ENCODE measurements around the gene DOK3.

Gene DOK3

DNA sequence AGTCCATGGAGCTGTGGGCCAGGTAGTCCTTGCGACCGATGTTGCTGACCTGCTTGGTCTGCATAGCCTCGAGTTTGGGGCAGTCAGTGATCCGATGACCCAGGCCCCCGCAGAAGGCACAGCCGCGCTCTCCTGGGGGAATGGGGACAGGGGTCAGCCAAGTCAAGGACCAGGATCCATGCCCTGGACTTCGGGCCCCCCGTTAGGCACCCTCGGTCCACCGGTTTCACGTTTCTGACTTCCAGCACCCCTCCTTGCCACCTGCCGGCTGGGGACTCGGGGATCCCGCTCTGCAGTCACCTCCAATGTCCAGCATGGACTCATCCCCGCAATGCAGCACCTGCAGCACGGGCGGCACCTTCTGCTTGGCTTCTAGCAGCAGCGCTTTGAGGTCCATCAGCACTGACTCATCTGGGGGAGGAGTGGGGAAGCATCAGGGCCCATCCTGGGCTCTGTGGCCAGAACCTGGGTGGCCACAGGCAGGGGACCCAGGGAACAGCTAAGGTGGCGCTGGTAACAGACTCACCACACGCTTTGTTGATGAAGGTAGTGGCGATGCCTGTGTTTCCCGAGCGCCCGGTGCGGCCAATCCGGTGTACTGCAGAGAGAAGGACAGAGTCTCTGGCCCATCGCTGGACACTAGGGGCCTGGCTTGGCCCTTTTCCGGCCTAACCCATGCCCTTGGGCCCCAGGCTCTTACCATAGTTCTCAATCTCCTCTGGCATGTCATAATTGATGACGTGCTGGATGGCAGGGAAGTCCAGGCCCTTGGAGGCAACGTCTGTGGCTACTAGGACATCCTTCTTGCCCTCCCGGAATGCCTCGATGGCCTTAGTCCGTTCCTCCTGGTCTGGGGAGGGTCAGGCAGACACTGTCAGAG is 2.4 kb upstream of the DOK3 start:
- no peak for DNase-seq (ENCODE audit: low read depth)

DNA sequence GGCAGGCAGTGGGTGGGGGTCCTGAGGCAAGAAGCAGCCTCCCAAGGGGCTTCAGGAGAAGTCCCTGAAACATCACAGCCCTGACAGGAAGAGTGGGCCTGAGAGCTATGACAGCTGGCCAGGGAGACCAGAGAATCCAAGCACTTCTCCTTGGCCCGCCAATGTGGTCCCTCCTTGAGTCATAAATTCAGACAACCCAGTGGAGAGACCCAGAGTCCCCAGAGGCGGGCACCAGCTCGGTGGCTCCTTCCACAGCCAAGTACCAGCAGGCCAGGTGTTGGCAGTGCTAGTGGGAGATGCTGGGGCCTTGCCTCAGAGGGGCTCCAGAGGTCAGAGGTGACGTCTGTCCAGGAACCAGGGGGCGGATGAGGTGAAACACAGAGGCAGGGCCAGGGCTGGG is 1.6 kb upstream of the DOK3 start:
- DNase-seq (ENCODE audit: low read depth): no peak

DNA sequence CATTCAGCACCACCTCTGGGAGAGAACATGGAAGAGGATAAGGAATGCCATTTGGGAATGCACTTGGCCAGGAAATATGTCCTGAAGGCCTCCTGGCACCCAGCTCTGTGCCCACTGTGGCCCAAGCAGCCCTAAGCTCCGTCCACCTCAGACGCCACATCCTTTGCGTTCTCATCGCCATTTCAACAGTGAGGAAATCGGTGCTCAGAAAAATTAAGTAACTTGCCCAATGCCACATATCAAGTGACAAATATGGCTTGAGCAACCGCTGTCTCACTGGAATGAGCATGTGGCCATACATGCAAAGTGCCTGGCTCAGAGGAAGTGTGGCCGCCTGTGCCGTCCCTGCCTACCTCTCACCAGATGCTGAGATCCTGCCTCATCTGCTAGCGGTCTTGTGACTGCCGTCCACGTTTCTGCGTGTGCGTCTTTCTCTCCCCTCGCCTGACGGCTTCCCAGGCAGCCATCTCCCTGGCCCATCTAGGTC is 984 bp upstream of the DOK3 start:
- DNase-seq (ENCODE audit: low read depth): no peak

DNA sequence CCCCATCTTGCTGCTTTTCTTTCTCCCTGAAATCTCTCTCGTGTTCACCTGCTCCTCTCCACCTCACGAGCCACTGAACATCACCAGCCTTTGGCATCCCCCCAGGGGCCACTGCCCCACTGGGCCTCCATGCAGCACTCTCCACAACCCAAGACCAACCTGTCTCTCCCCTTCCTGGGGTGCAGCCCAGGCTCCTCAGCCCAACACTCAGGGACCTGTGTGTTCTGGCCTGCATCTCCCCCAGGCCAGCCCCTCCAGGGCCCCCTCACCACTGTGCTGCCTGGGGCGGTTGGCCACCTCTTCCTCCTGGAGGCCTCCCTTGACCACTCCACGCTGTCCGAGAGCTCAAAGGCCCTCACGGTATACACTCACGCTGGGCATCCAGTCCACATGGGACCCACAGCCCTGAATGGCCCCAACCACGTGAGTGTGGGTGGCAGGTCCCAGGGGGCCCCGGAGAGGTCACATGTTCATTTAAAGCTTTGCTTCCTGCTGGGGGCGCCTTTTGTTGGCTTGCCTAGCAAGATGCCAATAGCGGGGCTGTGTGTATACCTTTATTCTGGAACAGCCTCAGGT is 453 bp upstream of the DOK3 start:
- DNase-seq (ENCODE audit: low read depth): no peak

DNA sequence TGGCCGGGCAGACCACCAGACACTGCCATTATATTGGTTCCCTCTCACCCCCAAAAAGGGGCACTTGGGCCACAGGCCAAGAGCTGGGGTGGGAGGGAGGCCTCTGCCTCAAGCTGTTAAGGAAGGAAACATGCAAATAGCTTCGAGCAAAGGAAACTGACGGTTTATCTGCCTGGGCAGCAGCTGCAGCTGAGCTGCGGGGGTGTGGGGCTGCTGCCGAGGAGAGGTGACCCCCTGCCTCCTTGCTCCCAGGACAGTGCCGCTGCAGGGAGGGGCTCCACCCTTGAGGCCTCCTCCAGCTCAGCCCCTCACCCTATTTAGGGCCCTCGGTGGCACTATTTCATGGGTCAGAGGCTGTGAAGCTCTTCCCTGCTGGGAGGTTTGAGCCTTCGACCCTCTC is 789 bp downstream of the DOK3 start:
- no peak for DNase-seq (ENCODE audit: low read depth)

DNA sequence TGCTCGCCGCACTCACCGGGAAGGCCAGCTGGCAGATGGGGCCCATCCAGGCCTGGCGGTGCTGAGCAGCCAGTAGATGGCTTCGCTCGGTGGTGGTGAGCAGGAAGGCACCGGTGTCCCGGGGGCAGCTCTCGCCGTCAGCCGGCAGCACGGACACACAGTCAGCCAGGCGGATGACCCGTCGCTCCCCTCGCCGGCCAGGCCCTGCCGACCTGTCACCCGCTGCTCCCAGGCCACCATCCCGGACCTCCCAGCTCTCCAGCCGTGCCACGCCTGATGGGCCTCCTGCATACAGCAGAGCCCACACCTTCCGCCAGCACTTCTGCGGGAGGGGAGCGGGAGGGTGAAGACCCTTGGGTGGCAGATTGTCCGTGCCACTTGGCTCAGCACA is 1.4 kb downstream of the DOK3 start:
- no peak for DNase-seq (ENCODE audit: low read depth)

DNA sequence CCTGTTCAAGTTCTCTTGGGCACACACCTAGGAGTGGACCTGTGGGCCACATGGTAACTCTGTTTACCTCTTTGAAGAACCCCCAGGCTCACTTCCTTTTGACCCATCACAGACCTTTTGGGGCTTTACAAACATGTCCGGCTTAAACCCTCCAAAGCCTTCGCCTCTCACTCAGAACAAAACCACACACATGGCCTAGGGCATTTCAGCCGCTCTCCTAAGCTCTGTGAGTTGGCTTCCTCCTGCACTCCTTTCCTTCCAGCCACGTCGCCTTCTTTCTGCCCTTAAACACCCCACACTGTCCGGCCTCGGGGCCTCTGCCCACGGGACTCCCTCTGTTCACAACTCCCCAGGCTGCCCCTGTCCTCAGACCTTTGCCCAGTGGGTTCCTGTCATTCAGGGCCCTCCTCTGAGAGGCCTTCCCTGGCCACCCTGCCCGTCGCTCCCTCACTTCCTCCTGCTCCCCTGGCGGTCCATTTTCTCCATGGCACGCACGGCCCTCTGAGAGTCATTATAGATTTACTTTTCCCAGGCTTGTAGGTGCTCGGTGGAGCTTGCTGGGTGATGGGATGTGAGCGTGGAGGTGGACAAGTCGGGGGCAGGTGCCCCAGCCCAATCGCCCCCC is 1.9 kb downstream of the DOK3 start:
- DNase-seq (ENCODE audit: low read depth): no peak

DNA sequence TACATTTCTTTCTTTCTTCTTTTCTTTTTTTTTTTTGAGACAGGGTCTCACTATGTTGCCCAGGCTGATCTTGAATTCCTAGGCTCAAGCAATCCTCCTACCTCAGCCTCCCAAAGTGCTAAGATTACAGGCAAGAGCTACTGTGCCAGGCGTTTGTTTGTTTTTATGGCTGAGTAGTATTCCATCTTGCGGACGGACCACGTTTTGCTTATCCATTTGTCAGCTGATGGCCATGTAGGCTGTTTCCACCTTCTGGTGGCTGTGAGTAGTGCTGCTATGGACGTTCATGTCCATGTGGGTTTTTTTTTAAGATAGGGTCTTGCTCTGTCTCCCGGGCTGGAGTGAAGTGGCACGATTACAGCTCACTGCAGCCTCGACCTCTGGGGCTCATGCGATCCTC is 2.5 kb downstream of the DOK3 start:
- DNase-seq (ENCODE audit: low read depth): no peak

DNA sequence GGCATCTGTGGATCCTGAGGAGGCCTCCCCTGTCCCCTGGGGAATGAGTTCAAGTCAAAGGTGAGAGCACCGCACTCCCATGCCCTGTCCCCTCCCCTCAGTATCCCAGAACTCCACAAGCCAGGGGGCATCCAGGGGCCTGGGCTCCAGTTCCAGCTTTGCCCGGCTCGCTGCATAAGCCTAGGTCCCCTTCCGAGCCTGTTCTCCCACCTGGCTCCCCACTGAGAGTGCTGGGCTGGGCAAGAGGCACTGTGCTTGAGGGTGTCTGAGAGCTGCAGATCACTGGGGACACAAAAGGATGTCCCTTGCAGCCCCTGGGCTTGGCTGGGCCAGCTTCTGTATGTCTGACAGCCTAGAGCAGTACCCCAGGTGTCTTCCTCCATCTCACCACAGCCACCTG is 4.6 kb downstream of the DOK3 start:
- no peak for DNase-seq (ENCODE audit: low read depth)

DNA sequence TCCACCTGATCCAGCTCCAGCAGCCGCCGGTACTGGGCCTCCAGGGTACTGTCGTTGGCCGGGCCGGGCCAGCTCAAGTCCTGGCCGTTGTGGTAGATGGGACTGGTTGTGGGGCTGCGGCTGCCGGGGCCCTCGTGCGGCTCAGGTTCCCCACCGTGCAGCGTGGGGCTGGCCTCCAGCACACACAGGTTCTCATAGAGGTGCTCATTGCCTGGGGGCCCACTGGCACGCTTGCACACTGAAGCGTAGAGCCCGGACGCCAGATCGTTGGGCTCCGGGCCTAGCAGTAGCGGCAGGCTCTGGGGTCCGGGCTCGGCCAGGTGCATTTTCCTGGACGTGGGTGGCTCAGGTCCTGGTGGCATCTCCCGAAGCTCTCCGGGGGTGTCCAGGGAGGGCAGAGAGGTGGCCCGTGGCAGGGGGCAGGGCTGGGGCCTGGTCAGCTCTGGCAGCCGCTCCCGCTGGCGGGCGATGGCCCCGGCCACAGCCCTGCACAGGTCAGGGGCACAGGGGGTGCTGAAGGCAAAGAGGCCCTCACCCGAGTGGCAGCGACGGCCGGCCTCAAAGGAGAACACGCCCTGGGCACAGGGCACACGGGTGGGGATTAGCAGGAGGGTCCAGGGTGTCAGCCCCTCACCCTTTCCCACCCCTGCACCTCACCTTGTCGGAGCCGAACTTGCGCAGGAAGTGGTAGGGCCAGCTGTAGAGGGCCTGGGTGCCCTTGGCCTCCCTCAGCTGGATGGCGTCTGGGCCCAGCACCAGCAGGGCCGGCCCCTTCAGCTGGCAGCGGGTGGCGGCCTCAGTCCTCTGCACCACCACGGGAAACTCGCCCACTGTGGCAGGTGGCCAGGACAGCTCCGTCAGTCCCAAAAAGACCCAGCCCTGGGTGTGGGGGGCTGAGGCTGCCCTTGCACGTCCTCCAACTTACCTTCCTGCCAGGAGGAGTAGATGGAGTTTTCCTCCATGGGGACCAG is 5.3 kb downstream of the DOK3 start:
- no peak for DNase-seq (ENCODE audit: low read depth)

DNA sequence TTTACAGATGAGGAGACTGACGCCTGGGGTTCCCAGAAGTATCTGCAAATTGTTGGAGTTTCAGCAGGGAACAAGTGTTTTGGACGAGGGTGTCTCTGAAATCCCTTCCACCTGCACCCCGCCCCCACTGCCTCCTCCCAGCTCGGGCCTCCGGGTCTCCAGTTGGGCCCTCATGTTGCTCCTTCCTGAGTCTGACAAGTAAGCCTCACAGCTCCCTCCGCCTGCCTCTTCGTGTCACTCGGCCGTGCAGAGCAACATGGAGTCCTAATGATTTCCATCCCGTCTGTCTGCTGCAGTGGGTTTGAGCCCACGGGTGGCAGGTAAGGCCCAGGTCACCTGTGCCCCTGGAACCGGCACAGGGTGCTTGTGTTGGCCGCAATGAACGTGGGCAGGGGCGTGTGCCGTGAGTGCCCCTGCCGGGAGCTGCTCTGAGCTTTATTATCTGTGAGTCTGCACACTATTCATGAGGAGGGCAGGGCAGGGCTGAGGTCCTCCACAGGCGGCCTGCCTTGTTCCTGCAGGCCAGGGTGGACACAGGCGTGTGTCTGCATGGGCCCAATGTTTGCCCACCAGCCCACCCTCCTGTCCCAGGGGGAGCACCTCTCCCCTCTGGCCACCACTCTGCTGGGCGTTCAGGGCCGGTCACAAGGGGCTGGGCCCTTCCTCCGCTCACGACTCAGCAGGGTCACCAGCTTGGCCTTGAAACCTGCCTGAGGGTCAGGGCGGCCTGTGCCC is 6.1 kb downstream of the DOK3 start:
- DNase-seq (ENCODE audit: low read depth): no peak

DNA sequence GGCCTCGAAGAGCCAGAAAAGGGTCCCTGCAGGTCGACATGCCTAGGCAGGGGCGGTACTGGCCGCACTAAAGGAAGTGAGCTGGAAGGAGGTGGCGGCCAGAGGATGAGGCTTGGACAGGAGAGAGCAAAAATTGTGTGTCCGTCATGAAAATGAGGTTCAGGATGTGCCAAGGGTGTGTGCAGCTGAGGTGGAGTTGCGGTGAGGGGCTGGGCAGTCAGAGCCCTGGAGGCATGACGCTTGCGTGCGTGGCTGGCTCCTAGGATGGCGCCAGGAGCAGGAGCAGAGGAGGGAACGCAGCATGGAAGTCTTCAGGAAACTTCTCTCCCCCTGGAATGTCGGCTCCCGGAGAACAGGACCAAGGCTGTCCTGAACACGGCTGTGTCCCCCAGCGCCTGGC is 6.7 kb downstream of the DOK3 start:
- no peak for DNase-seq (ENCODE audit: low read depth)

DNA sequence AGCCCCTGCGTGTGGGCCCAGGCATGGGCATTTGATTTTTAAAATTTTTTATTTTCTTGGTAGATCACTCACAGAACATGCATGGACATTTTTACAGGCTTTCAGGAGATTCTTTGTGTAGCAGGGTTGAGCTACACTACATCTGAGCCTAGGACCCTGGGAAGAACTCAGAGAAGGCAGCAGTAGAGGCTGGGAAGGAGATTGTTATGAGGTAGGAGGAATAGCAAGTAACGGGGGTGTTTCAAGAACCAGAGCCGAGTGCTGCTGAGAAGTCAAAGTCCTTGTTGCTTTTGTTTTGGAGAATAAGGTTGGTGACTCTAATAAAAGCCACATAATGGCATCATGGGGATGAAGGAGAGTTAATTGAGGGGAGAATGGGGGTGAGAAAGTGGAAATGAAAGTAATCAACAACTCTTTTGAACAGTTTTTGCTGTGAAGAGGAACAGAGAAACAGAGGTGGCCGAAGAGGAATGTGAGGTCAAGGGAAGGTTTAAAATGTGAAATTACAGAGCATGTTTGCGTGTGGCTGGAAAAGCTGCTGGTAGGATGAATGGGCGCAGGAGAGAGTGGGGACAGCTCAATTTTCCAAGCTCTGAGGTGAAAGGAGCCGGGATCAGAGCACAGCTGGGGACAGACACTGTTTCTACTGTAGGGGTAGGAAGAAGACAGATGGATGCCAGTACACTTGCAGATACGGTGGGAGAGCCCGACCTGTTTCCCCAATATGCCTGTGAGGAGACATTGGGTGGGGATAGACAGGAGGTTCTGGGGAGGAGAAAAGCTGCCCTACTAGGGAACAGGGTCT is 7.5 kb downstream of the DOK3 start:
- DNase-seq (ENCODE audit: low read depth): no peak

DNA sequence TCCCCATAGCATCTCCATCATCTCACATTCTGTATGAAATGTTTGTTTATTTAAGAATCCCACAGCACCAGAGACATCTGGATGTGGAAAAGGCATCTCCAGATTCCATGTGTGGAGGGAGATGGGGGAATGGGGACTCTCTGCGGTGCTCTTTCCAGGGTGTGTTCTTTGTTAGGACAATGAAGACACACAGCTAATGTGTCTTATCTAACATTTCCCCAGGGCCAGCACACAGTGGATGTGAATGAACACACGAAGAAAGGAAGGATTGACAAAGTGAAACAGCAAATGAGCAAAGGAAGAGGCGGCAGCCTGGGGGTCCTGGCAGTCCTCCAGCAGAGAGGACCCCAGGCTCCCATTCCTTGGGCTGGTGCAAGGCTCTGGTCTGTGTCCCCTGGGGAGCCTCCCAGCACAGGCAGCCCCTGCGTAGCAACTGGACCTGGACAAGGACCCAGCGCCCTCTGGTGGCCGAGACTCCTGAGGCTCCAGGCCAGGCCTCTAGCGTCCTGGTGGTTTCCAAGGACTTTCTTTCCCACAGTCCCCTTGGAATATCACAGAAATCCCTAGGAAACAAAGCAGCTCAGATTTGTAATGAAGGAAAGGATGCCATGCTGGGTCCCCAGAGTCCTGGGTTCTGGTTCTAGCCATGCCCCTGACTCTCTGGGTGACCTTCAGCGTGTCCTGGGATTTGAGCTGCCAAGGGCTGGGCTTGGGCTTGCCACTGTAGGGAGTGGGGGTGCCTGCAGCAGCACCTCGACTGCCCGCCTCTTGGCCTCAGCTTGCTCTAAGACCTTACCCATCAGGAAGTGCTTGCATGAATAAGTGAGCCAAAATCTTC is 8.7 kb downstream of the DOK3 start:
- peak; percentile 74 for DNase-seq (ENCODE audit: low read depth)

DNA sequence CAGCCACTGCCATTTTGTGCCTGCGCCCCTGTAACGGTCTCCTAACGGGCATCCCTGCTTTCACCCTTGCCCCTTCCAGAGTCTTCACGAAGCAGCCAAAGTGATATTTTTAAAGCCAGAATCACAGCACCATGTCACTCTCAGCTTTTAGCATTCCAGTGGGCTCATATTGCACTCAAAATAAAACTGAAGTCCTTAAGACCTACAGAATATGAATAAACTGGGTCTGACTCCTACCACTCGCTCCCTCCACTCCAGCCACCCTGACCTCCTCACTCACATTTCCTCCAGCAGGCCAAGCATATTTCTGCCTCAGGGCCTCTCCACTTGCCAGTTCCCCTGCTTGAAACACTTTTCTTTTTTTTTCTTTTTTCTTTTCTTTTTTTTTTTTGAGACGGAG is 9.8 kb downstream of the DOK3 start:
- DNase-seq (ENCODE audit: low read depth): no peak

DNA sequence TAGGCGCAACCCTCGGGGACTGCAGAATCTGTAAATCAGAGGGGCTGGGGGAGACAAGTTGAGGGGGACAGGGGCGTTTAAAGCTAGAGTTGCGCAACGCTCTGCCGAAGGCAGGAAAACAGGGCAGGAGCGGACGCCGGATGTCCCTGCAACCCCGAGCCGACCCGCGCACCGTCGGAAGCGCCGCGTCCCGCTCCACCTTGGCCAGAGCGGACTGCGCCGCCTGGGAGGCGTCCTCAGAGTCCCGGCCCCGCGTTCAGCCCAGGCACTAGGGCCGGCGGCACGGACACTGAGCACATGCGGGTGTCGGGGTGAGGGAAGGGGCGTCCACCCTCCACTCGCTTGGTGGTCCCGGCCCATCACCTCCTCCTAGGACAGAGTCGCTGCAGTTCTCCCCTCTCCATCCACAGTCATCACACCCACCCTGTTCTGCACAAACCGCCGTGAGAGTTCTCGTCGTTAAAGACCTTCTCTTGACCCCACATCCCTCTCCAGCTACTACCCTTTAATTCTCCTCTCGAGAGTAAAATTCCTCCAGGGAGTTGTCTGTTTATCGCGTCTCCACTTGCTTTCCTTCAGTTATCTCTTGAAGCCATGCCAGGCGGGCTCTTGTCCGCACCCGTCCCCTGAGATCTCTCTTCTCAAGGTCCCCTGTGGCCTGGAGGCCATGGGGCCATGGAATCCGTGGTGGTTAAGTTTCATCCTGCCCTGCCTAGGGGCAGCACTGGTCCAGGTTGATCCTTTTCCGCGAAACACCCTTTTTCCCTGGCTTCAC is 11.4 kb downstream of the DOK3 start:
- DNase-seq (ENCODE audit: low read depth): no peak

DNA sequence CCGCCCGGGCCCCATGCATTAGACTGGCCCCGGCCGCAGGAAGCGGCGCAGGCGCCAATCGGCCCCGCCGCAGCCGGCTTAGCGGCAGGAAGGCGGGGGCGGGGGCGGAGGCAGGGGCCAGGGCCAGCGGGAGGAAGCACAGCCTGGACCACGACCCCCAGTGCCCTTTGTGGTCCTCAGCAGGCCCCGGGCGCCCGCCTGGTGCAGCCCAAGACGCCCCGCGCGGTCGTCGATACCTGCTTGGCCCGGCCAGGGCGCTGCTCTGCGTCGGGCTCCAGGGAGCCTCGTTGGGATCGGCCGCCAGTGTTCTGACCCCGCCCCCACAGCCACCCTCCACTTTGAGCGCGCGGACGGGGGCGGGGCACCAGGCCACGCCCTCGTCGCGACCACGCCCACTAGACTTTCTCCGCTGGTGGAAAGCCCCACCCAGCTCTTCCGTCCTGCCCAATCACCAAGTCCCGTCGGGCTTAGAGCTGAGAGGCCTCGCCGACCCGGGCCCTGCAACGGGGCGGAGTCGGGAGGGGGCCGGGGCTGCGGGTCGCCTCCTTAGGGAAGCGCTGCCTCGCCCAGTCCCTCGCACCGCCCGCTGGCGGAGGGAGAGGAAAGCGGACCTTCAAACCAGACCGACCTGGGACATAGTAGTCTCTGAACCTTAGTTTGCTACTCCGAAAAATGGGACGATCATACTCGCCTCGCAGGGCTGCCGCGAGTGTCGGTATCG is 12.2 kb downstream of the DOK3 start, which contains the start of gene PDLIM7:
Gene PDLIM7 (minus strand): TSS at position 313 of the 721 bp plus-strand sequence. CDS start 1,092 bp downstream, outside the sequence.
- DNase-seq (ENCODE audit: low read depth): peak; percentile 88

DNA sequence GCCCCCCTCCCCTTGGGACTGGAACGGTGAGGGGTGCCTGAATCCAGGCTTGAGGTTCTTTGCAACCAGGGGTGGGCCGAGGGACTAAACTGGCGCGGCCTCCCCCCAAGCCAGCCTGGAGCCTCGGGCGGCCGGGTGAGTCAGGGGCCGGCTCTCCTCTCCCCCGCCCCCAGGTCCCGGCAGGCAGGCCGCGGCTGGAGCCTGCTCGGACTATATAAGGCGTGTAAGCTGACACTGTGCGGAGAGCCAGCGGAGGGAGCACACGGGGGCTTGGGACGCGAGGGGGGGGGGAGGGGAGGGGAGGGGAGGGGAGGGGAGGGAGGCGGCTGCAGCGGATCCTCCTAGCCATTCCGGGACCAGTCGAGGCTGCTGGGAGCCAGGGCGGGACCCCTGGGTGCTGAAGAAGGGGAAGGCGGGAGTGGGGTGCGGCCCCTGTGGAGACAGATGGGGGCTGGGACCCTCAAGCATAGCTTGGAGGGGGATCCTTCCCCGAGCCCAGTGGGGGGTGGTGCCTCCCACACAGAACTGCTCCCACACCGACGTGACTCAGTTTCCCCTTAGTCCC is 12.8 kb downstream of the DOK3 start:
- DNase-seq (ENCODE audit: low read depth): no peak

Data from stimulated activated CD4-positive, alpha-beta T cell treated with anti-CD3 and anti-CD28 coated beads, Interleukin-2, amount 100 ng/mL, for 4 hours (primary cell).